OCI-LY7 (cell line): ENCODE measurements around the gene NDUFA13. TPM values are rescaled to one million over a fixed set of nuclear protein-coding genes. Genes with fewer than 3 reads are reported as not detected.

Experiments
- BruUV-seq: library from RNA; stranded (reverse); fragments of 400-500 nt; replicated peaks from 2 replicates; lab custom pipeline; 2021; lab: Mats Ljungman, UMichigan
- CTCF ChIA-PET: fragments of 300-600 bp; sonication (Branson Sonifier 250); formaldehyde crosslinking; loops from one replicate; lab custom pipeline; 2022; ENCODE audit warnings: antibody characterized with exemption; ENCODE audit not compliant: unreplicated experiment; lab: Charles Lee
- POLR2A ChIA-PET: fragments of 300-600 bp; sonication (Branson Sonifier 250); formaldehyde crosslinking; loops from one replicate; lab custom pipeline; 2022; ENCODE audit warnings: antibody characterized with exemption; lab: Charles Lee
- DNase-seq: peaks from one replicate; pipeline ENCODE4 v3.0.0-alpha.2; 2015; ENCODE audit warnings: low spot score
- H2AFZ ChIP-seq: fragments of 200-600 bp; sonication (generic), shearing (Covaris generic); 2 replicates; pipeline ENCODE4 v1.6.1; 2014; ENCODE audit warnings: mild to moderate bottlenecking, antibody characterized with exemption, low read length, moderate library complexity
- H3K27ac ChIP-seq: fragments of 200-600 bp; sonication (generic); 2 replicates; pipeline ENCODE4 v1.5.1; 2014; ENCODE audit warnings: mixed run types, low read depth, mild to moderate bottlenecking, moderate library complexity, low read length, inconsistent platforms; ENCODE audit not compliant: poor library complexity, severe bottlenecking
- H3K36me3 ChIP-seq: fragments of 200-600 bp; sonication (generic); 2 replicates; pipeline ENCODE4 v1.6.1; 2014; ENCODE audit warnings: mild to moderate bottlenecking, antibody characterized with exemption, low read length, moderate library complexity, mixed read lengths; ENCODE audit not compliant: insufficient read depth
- H3K4me1 ChIP-seq: fragments of 200-600 bp; sonication (generic); 2 replicates; pipeline ENCODE4 v1.5.1; 2014; ENCODE audit warnings: mild to moderate bottlenecking, low read length; ENCODE audit not compliant: insufficient read depth, poor library complexity, severe bottlenecking
- H3K4me2 ChIP-seq: fragments of 200-600 bp; sonication (generic); 2 replicates; pipeline ENCODE4 v1.6.1; 2014; ENCODE audit warnings: mild to moderate bottlenecking, low read length
- H3K4me3 ChIP-seq: fragments of 200-600 bp; sonication (generic); 2 replicates; pipeline ENCODE4 v1.5.1; 2014; ENCODE audit warnings: mild to moderate bottlenecking, low read depth, low read length; ENCODE audit not compliant: poor library complexity, severe bottlenecking
- H3K79me2 ChIP-seq: fragments of 200-600 bp; sonication (generic); 2 replicates; pipeline ENCODE4 v1.6.1; 2016; ENCODE audit warnings: low read depth, mild to moderate bottlenecking, low read length, moderate library complexity, mixed read lengths; ENCODE audit not compliant: insufficient read depth
- H3K9me2 ChIP-seq: fragments of 200-600 bp; sonication (generic); 2 replicates; pipeline ENCODE4 v1.6.1; 2016; ENCODE audit warnings: mild to moderate bottlenecking, low read length, mixed read lengths; ENCODE audit not compliant: insufficient read depth
- H3K9me3 ChIP-seq: fragments of 200-600 bp; sonication (generic); 2 replicates; pipeline ENCODE4 v1.6.1; 2014; ENCODE audit warnings: mild to moderate bottlenecking, mixed run types, low read length, mixed read lengths
- H4K20me1 ChIP-seq: fragments of 200-600 bp; sonication (generic); 2 replicates; pipeline ENCODE4 v1.6.1; 2014; ENCODE audit warnings: mild to moderate bottlenecking, antibody characterized with exemption, low read length, moderate library complexity, mixed read lengths; ENCODE audit not compliant: insufficient read depth
- EZH2phosphoT487 ChIP-seq: fragments of 200-600 bp; sonication (generic); IDR thresholded peaks from 2 replicates; pipeline ENCODE4 v1.6.1; 2018; ENCODE audit warnings: low read depth, borderline replicate concordance, mild to moderate bottlenecking, mixed run types, antibody characterized with exemption, low read length, moderate library complexity, mixed read lengths
- intact Hi-C: fragments of 100-400 bp; cut with micrococcal nuclease; formaldehyde crosslinking; loops from one replicate; pipeline ENCODE4 v1.10.0; 2022; ENCODE audit not compliant: unreplicated experiment
- total RNA-seq, 2 experiments: library from RNA; depleted of rRNA in 1 of 2; stranded (reverse); fragments of >200 nt in 1 of 2; shearing (Covaris generic) in 1 of 2; gene quantifications; 2 replicates each; pipeline ENCODE4 v1.2.3, GENCODE V29; 2014 to 2022
- TF ChIP-seq, protein P1 (sequence below): fragments of 200-600 bp; sonication (generic); conservative IDR thresholded peaks from 2 replicates; pipeline ENCODE4 v1.5.1; 2014; ENCODE audit warnings: mild to moderate bottlenecking, antibody characterized with exemption, low read length, moderate library complexity, mixed read lengths

NDUFA13 gene
- total RNA-seq, 2 experiments from 2014 or later = 275 to 429 TPM

GRCh38 chr19:19523177-19523576 lies 7.2 kb downstream of the NDUFA13 start:
- H4K20me1 ChIP-seq = no peaks in the 10 kb centered on the region
- peak overlapping the region; percentile 74 for H3K27ac ChIP-seq
- H3K9me3 ChIP-seq = no peaks in the 10 kb centered on the region
- H3K36me3 ChIP-seq = peaks cover 61% of the 10 kb centered on the region
- H3K4me1 ChIP-seq = peaks cover 69% of the 10 kb centered on the region
- peak overlapping the region; percentile 100 for H3K4me2 ChIP-seq
- peak overlapping the region; percentile 65 for H3K4me3 ChIP-seq
- intact Hi-C loops = no loop called here
- no TSS peak for BruUV-seq
- no peak overlapping the region for H2AFZ ChIP-seq
- DNase-seq = no peak
- ChIA-PET POLR2A (interaction anchor here (1.2 kb wide), 1 partner anchor 11 kb away, joined by 4 read pairs; no protein-coding TSS in a partner anchor), CTCF (no interaction called here)
- H3K9me2 ChIP-seq = no peaks in the 10 kb centered on the region
- no peak for TF ChIP-seq EZH2phosphoT487
- TF ChIP-seq, protein P1, sequence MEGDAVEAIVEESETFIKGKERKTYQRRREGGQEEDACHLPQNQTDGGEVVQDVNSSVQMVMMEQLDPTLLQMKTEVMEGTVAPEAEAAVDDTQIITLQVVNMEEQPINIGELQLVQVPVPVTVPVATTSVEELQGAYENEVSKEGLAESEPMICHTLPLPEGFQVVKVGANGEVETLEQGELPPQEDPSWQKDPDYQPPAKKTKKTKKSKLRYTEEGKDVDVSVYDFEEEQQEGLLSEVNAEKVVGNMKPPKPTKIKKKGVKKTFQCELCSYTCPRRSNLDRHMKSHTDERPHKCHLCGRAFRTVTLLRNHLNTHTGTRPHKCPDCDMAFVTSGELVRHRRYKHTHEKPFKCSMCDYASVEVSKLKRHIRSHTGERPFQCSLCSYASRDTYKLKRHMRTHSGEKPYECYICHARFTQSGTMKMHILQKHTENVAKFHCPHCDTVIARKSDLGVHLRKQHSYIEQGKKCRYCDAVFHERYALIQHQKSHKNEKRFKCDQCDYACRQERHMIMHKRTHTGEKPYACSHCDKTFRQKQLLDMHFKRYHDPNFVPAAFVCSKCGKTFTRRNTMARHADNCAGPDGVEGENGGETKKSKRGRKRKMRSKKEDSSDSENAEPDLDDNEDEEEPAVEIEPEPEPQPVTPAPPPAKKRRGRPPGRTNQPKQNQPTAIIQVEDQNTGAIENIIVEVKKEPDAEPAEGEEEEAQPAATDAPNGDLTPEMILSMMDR = no peak
- peaks cover 76% of the 10 kb centered on the region for H3K79me2 ChIP-seq

DNA sequence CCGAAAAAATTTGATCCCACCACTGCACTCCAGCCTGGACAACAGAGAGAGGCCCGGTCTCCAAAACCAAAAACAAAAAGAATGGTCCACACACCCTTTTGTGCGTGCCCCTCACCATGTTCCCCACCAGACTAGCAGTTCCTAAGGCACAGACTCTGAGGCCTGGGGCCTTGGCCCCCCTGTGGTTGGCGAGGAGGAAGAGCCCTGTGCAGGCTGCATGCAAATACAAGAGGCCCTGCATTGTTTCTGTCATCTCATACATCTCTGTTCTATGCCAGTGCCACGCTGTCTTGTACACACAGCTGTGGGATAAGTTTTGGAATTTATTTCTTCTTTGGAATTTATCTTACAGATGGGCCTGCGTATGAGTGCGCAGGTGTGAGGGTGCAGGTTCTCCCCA lies 8.0 kb downstream of the NDUFA13 start:
- Histone ChIP-seq H3K4me3 (peak overlapping the region; percentile 65), H3K4me2 (peak overlapping the region; percentile 100), H3K36me3 (peaks cover 62% of the 10 kb centered on the region), H3K9me2 (no peaks in the 10 kb centered on the region), H3K79me2 (peaks cover 68% of the 10 kb centered on the region), H4K20me1 (no peaks in the 10 kb centered on the region), H2AFZ (no peak overlapping the region), H3K9me3 (no peaks in the 10 kb centered on the region), H3K27ac (peak overlapping the region; percentile 74), H3K4me1 (peaks cover 67% of the 10 kb centered on the region)
- no peak for TF ChIP-seq EZH2phosphoT487
- TF ChIP-seq, protein P1 = peak; percentile 57
- BruUV-seq = no TSS peak
- ChIA-PET CTCF (no interaction called here), POLR2A (interaction anchor here (1.2 to 2.0 kb wide), 2 partner anchors 8 to 12 kb away, joined by 4 to 7 read pairs; partner anchors contain the start of genes NDUFA13 and TSSK6)
- DNase-seq = peak; percentile 84
- intact Hi-C loops = loop anchor here (1.0 kb wide), 1 partner anchor 8 kb away; the partner anchor contains the start of gene NDUFA13
